ENCODE results near the gene GHRHR. TPM values are rescaled to one million over a fixed set of nuclear protein-coding genes. Genes with fewer than 3 reads are reported as not detected.

Gene GHRHR
- total and polyA plus RNA-seq, 2 donors = 0.42 to 0.68 TPM

- H3K27me3 ChIP-seq (ENCODE audit: control insufficient read depth in 2 of 2, insufficient read depth in 1 of 2, low read length in 1 of 2) = peaks cover 0 to 10% of the 10 kb centered on the region in 2 donors
- H3K4me1 ChIP-seq (ENCODE audit: control insufficient read depth in 2 of 2, insufficient read depth in 2 of 2, low read length in 2 of 2) = no peaks in the 10 kb centered on the region
- no peak overlapping the region for H3K4me3 ChIP-seq (ENCODE audit: low read length in 2 of 2)
- H3K36me3 ChIP-seq (ENCODE audit: control insufficient read depth in 2 of 2, insufficient read depth in 2 of 2, low read length in 1 of 2) = no peaks in the 10 kb centered on the region
- no peak overlapping the region for H3K27ac ChIP-seq (ENCODE audit: low read depth in 1 of 2, low read length in 1 of 2)
- no peak for DNase-seq (ENCODE audit: low read depth in 6 of 9, low spot score in 9 of 9)
- WGBS = 55% methylated on average over 6 of the region's 6 CpGs
- H3K9me3 ChIP-seq (ENCODE audit: control insufficient read depth in 2 of 2, insufficient read depth in 1 of 2, low read length in 1 of 2) = no peaks in the 10 kb centered on the region
Observed at GRCh38 chr7:30970594-30971094, 6.9 kb downstream of the GHRHR start.

GRCh38 chr7:30971440-30971839, 7.7 kb downstream of the GHRHR start:
- no peak overlapping the region for H3K4me3 ChIP-seq (ENCODE audit: low read length in 2 of 2)
- no peaks in the 10 kb centered on the region for H3K4me1 ChIP-seq (ENCODE audit: control insufficient read depth in 2 of 2, insufficient read depth in 2 of 2, low read length in 2 of 2)
- H3K27me3 ChIP-seq (ENCODE audit: control insufficient read depth in 2 of 2, insufficient read depth in 1 of 2, low read length in 1 of 2) = peaks cover 0 to 10% of the 10 kb centered on the region in 2 donors
- H3K36me3 ChIP-seq (ENCODE audit: control insufficient read depth in 2 of 2, insufficient read depth in 2 of 2, low read length in 1 of 2) = no peaks in the 10 kb centered on the region
- no peak overlapping the region for H3K27ac ChIP-seq (ENCODE audit: low read depth in 1 of 2, low read length in 1 of 2)
- no peaks in the 10 kb centered on the region for H3K9me3 ChIP-seq (ENCODE audit: control insufficient read depth in 2 of 2, insufficient read depth in 1 of 2, low read length in 1 of 2)
- DNase-seq (ENCODE audit: low read depth in 6 of 9, low spot score in 9 of 9) = no peak
- 76% methylated on average over 3 of the region's 3 CpGs for WGBS

GRCh38 chr7:30971840-30972563, 8.2 kb downstream of the GHRHR start:
- Histone ChIP-seq H3K27me3 (ENCODE audit: control insufficient read depth in 2 of 2, insufficient read depth in 1 of 2, low read length in 1 of 2) (peaks cover 0 to 10% of the 10 kb centered on the region in 2 donors), H3K4me3 (ENCODE audit: low read length in 2 of 2) (no peak overlapping the region), H3K27ac (ENCODE audit: low read depth in 1 of 2, low read length in 1 of 2) (no peak overlapping the region), H3K9me3 (ENCODE audit: control insufficient read depth in 2 of 2, insufficient read depth in 1 of 2, low read length in 1 of 2) (no peaks in the 10 kb centered on the region), H3K4me1 (ENCODE audit: control insufficient read depth in 2 of 2, insufficient read depth in 2 of 2, low read length in 2 of 2) (no peaks in the 10 kb centered on the region), H3K36me3 (ENCODE audit: control insufficient read depth in 2 of 2, insufficient read depth in 2 of 2, low read length in 1 of 2) (no peaks in the 10 kb centered on the region)
- DNase-seq (ENCODE audit: low read depth in 6 of 9, low spot score in 9 of 9) = no peak
- 63% methylated on average over 15 of the region's 15 CpGs for WGBS

- no peak overlapping the region for H3K4me3 ChIP-seq (ENCODE audit: low read length in 2 of 2)
- H3K27ac ChIP-seq (ENCODE audit: low read depth in 1 of 2, low read length in 1 of 2) = no peak overlapping the region
- H3K27me3 ChIP-seq (ENCODE audit: control insufficient read depth in 2 of 2, insufficient read depth in 1 of 2, low read length in 1 of 2) = peaks cover 0 to 13% of the 10 kb centered on the region in 2 donors
- no peaks in the 10 kb centered on the region for H3K9me3 ChIP-seq (ENCODE audit: control insufficient read depth in 2 of 2, insufficient read depth in 1 of 2, low read length in 1 of 2)
- no peak for DNase-seq (ENCODE audit: low read depth in 6 of 9, low spot score in 9 of 9)
- no peaks in the 10 kb centered on the region for H3K4me1 ChIP-seq (ENCODE audit: control insufficient read depth in 2 of 2, insufficient read depth in 2 of 2, low read length in 2 of 2)
- no peaks in the 10 kb centered on the region for H3K36me3 ChIP-seq (ENCODE audit: control insufficient read depth in 2 of 2, insufficient read depth in 2 of 2, low read length in 1 of 2)
- 86% methylated on average over 3 of the region's 3 CpGs for WGBS
Observed at GRCh38 chr7:30973292-30973691, 9.5 kb downstream of the GHRHR start.

- DNase-seq (ENCODE audit: low read depth in 6 of 9, low spot score in 9 of 9) = no peak
- H3K4me3 ChIP-seq (ENCODE audit: low read length in 2 of 2) = no peak overlapping the region
- H3K36me3 ChIP-seq (ENCODE audit: control insufficient read depth in 2 of 2, insufficient read depth in 2 of 2, low read length in 1 of 2) = no peaks in the 10 kb centered on the region
- no peaks in the 10 kb centered on the region for H3K9me3 ChIP-seq (ENCODE audit: control insufficient read depth in 2 of 2, insufficient read depth in 1 of 2, low read length in 1 of 2)
- H3K27me3 ChIP-seq (ENCODE audit: control insufficient read depth in 2 of 2, insufficient read depth in 1 of 2, low read length in 1 of 2) = peaks cover 0 to 12% of the 10 kb centered on the region in 2 donors
- H3K4me1 ChIP-seq (ENCODE audit: control insufficient read depth in 2 of 2, insufficient read depth in 2 of 2, low read length in 2 of 2) = no peaks in the 10 kb centered on the region
- H3K27ac ChIP-seq (ENCODE audit: low read depth in 1 of 2, low read length in 1 of 2) = no peak overlapping the region
- WGBS = 95% methylated on average over 18 of the region's 18 CpGs
Observed at GRCh38 chr7:30973791-30974604, 10.2 kb downstream of the GHRHR start.

GRCh38 chr7:30974605-30975255, 11.0 kb downstream of the GHRHR start:
- H3K9me3 ChIP-seq (ENCODE audit: control insufficient read depth in 2 of 2, insufficient read depth in 1 of 2, low read length in 1 of 2) = no peaks in the 10 kb centered on the region
- H3K4me1 ChIP-seq (ENCODE audit: control insufficient read depth in 2 of 2, insufficient read depth in 2 of 2, low read length in 2 of 2) = no peaks in the 10 kb centered on the region
- WGBS = 29% methylated on average over 7 of the region's 7 CpGs
- H3K36me3 ChIP-seq (ENCODE audit: control insufficient read depth in 2 of 2, insufficient read depth in 2 of 2, low read length in 1 of 2) = no peaks in the 10 kb centered on the region
- no peak overlapping the region for H3K4me3 ChIP-seq (ENCODE audit: low read length in 2 of 2)
- DNase-seq (ENCODE audit: low read depth in 6 of 9, low spot score in 9 of 9) = peak in 4 of 9 donors; percentile 14 to 49 (median 20)
- no peak overlapping the region for H3K27ac ChIP-seq (ENCODE audit: low read depth in 1 of 2, low read length in 1 of 2)
- H3K27me3 ChIP-seq (ENCODE audit: control insufficient read depth in 2 of 2, insufficient read depth in 1 of 2, low read length in 1 of 2) = peaks cover 0 to 12% of the 10 kb centered on the region in 2 donors

- no peak overlapping the region for H3K27ac ChIP-seq (ENCODE audit: low read depth in 1 of 2, low read length in 1 of 2)
- no peak overlapping the region for H3K4me3 ChIP-seq (ENCODE audit: low read length in 2 of 2)
- H3K9me3 ChIP-seq (ENCODE audit: control insufficient read depth in 2 of 2, insufficient read depth in 1 of 2, low read length in 1 of 2) = no peaks in the 10 kb centered on the region
- WGBS = 94% methylated on average over 5 of the region's 5 CpGs
- H3K27me3 ChIP-seq (ENCODE audit: control insufficient read depth in 2 of 2, insufficient read depth in 1 of 2, low read length in 1 of 2) = peaks cover 0 to 12% of the 10 kb centered on the region in 2 donors
- no peaks in the 10 kb centered on the region for H3K4me1 ChIP-seq (ENCODE audit: control insufficient read depth in 2 of 2, insufficient read depth in 2 of 2, low read length in 2 of 2)
- no peak for DNase-seq (ENCODE audit: low read depth in 6 of 9, low spot score in 9 of 9)
- H3K36me3 ChIP-seq (ENCODE audit: control insufficient read depth in 2 of 2, insufficient read depth in 2 of 2, low read length in 1 of 2) = no peaks in the 10 kb centered on the region
Observed at GRCh38 chr7:30975256-30975899, 11.6 kb downstream of the GHRHR start.

- no peak for DNase-seq (ENCODE audit: low read depth in 6 of 9, low spot score in 9 of 9)
- H3K4me3 ChIP-seq (ENCODE audit: low read length in 2 of 2) = no peak overlapping the region
- H3K9me3 ChIP-seq (ENCODE audit: control insufficient read depth in 2 of 2, insufficient read depth in 1 of 2, low read length in 1 of 2) = no peaks in the 10 kb centered on the region
- H3K36me3 ChIP-seq (ENCODE audit: control insufficient read depth in 2 of 2, insufficient read depth in 2 of 2, low read length in 1 of 2) = no peaks in the 10 kb centered on the region
- no peak overlapping the region for H3K27ac ChIP-seq (ENCODE audit: low read depth in 1 of 2, low read length in 1 of 2)
- 85% methylated on average over 5 of the region's 5 CpGs for WGBS
- H3K27me3 ChIP-seq (ENCODE audit: control insufficient read depth in 2 of 2, insufficient read depth in 1 of 2, low read length in 1 of 2) = peaks cover 0 to 16% of the 10 kb centered on the region in 2 donors
- H3K4me1 ChIP-seq (ENCODE audit: control insufficient read depth in 2 of 2, insufficient read depth in 2 of 2, low read length in 2 of 2) = no peaks in the 10 kb centered on the region
Observed at GRCh38 chr7:30976381-30976780, 12.6 kb downstream of the GHRHR start.
